ENCODE measurements around the gene ARSA.

GRCh38 chr22:50600538-50600937, 27.4 kb downstream of the ARSA start, which contains the start of gene MAPK8IP2:
- TF ChIP-seq FOXP2 (optimal IDR thresholded peaks at IDR 0.05; ENCODE audit: control extremely low read depth, extremely low read length, insufficient read depth): no peak
- no peak for TF ChIP-seq EZH2 (IDR thresholded peaks at IDR 0.05)
- no peak for TF ChIP-seq POLR2AphosphoS5 (IDR thresholded peaks at IDR 0.05; ENCODE audit: borderline replicate concordance, low read depth, low read length)

All from SK-N-MC (cell line).